ENCODE measurements around the gene TSHZ2. TPM values are rescaled to one million over a fixed set of nuclear protein-coding genes. Genes with fewer than 3 reads are reported as not detected.

The TSHZ2 gene
- total and polyA plus RNA-seq, 4 donors = 0.93 to 8.8 (median 3.8) TPM

DNA sequence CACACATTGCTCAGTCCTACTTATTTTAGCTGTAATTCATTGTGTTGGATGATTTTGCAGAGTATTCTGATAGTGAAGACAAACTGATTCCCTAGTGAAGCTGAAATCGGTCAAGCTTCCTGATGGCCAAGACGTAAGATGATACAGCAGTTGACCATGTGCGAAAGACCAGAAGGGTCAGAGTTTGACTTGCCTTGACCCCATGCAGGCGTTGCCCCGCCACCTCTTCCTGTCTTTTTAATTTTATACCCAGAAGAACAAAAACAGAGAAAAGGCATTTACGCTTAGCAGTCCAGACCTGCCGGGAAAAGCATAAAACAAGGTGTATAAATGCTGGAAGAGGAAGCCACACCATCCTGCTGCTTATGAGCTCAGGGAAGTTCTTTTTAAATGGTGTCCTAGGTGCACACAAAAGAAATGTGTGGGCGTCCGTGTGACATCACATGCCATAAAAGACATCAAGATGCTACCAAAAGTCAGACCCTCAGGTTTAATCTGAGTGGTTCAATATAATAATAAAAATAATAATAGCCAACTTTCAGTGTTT lies 32.2 kb downstream of the TSHZ2 start:
- DNase-seq (no peak), ATAC-seq (ENCODE audit: insufficient read depth, low FRiP score) (no peak)
- no peak for TF ChIP-seq CTCF (IDR thresholded peaks at IDR 0.05; ENCODE audit: control extremely low read depth, extremely low read depth)
- Histone ChIP-seq H3K36me3 (ENCODE audit: control insufficient read depth in 4 of 4, insufficient read depth in 4 of 4, low read length in 4 of 4) (no peaks in the 10 kb centered on the region), H3K4me1 (ENCODE audit: control insufficient read depth in 5 of 5, insufficient read depth in 5 of 5, low read length in 5 of 5) (peaks cover 2 to 26% (median 11%) of the 10 kb centered on the region in 5 donors), H3K4me3 (no peak overlapping the region), H3K27ac (ENCODE audit: low read depth in 1 of 2, low read length in 1 of 2) (no peak overlapping the region), H3K9me3 (ENCODE audit: control insufficient read depth in 4 of 4, insufficient read depth in 3 of 4, low read length in 3 of 4) (no peaks in the 10 kb centered on the region), H3K9ac (ENCODE audit: insufficient read depth in 1 of 2, low read length in 2 of 2) (no peak overlapping the region), H3K27me3 (ENCODE audit: control insufficient read depth in 3 of 3, insufficient read depth in 3 of 3, low read length in 2 of 3) (peaks cover 0 to 2% (median 0%) of the 10 kb centered on the region in 3 donors)
- 84 to 86% methylated on average over 9 of the region's 9 CpGs for WGBS, 2 donors

GRCh38 chr20:53009979-53010735 lies 38.0 kb downstream of the TSHZ2 start:
- ATAC-seq (ENCODE audit: insufficient read depth, low FRiP score) (no peak), DNase-seq (no peak)
- Histone ChIP-seq H3K27ac (ENCODE audit: low read depth in 1 of 2, low read length in 1 of 2) (no peak overlapping the region), H3K4me3 (no peak overlapping the region), H3K27me3 (ENCODE audit: control insufficient read depth in 3 of 3, insufficient read depth in 3 of 3, low read length in 2 of 3) (peaks cover 0 to 2% (median 0%) of the 10 kb centered on the region in 3 donors), H3K36me3 (ENCODE audit: control insufficient read depth in 4 of 4, insufficient read depth in 4 of 4, low read length in 4 of 4) (no peaks in the 10 kb centered on the region), H3K9ac (ENCODE audit: insufficient read depth in 1 of 2, low read length in 2 of 2) (no peak overlapping the region), H3K4me1 (ENCODE audit: control insufficient read depth in 5 of 5, insufficient read depth in 5 of 5, low read length in 5 of 5) (peaks cover 0 to 4% (median 0%) of the 10 kb centered on the region in 5 donors), H3K9me3 (ENCODE audit: control insufficient read depth in 4 of 4, insufficient read depth in 3 of 4, low read length in 3 of 4) (peaks cover 0 to 3% (median 1%) of the 10 kb centered on the region in 4 donors)
- WGBS, 2 donors = 79 to 91% methylated on average over 5 of the region's 5 CpGs
- TF ChIP-seq CTCF (IDR thresholded peaks at IDR 0.05; ENCODE audit: control extremely low read depth, extremely low read depth) = no peak

- Histone ChIP-seq H3K27ac (ENCODE audit: low read depth in 1 of 2, low read length in 1 of 2) (no peak overlapping the region), H3K4me1 (ENCODE audit: control insufficient read depth in 5 of 5, insufficient read depth in 5 of 5, low read length in 5 of 5) (peaks cover 0 to 4% (median 0%) of the 10 kb centered on the region in 5 donors), H3K9ac (ENCODE audit: insufficient read depth in 1 of 2, low read length in 2 of 2) (no peak overlapping the region), H3K4me3 (no peak overlapping the region), H3K9me3 (ENCODE audit: control insufficient read depth in 4 of 4, insufficient read depth in 3 of 4, low read length in 3 of 4) (peaks cover 0 to 3% (median 1%) of the 10 kb centered on the region in 4 donors), H3K36me3 (ENCODE audit: control insufficient read depth in 4 of 4, insufficient read depth in 4 of 4, low read length in 4 of 4) (no peaks in the 10 kb centered on the region), H3K27me3 (ENCODE audit: control insufficient read depth in 3 of 3, insufficient read depth in 3 of 3, low read length in 2 of 3) (peaks cover 0 to 2% (median 0%) of the 10 kb centered on the region in 3 donors)
- no peak for ATAC-seq (ENCODE audit: insufficient read depth, low FRiP score)
- TF ChIP-seq CTCF (IDR thresholded peaks at IDR 0.05; ENCODE audit: control extremely low read depth, extremely low read depth) = no peak
- 86 to 88% methylated on average over 2 of the region's 2 CpGs for WGBS, 2 donors
- DNase-seq = no peak
Measured at GRCh38 chr20:53011640-53012039, 39.5 kb downstream of the TSHZ2 start.
